Calu3 (cell line): ENCODE results near the gene DHX57. TPM values are rescaled to one million over a fixed set of nuclear protein-coding genes. Genes with fewer than 3 reads are reported as not detected.

ENCODE experiments used
- BruUV-seq: library from RNA; stranded (reverse); fragments of 400-500 nt; replicated peaks from 2 replicates; lab custom pipeline; 2021; lab: Mats Ljungman, UMichigan
- CTCF ChIA-PET: fragments of 300-600 bp; sonication (Branson Sonifier 250); formaldehyde crosslinking; loops from one replicate; lab custom pipeline; 2022; ENCODE audit warnings: antibody characterized with exemption; lab: Charles Lee
- DNase-seq: peaks from one replicate; pipeline ENCODE4 v3.0.0; 2022
- H3K27ac Mint-ChIP-seq: one replicate; pipeline ENCODE4 v1.8.0; 2022; ENCODE audit warnings: mixed read lengths; ENCODE audit not compliant: unreplicated experiment
- H3K27me3 Mint-ChIP-seq: one replicate; pipeline ENCODE4 v1.8.0; 2022; ENCODE audit warnings: mixed read lengths; ENCODE audit not compliant: unreplicated experiment
- H3K36me3 Mint-ChIP-seq: one replicate; pipeline ENCODE4 v1.8.0; 2022; ENCODE audit warnings: mild to moderate bottlenecking, moderate library complexity, mixed read lengths; ENCODE audit not compliant: insufficient read depth, unreplicated experiment
- H3K4me1 Mint-ChIP-seq: one replicate; pipeline ENCODE4 v1.8.0; 2022; ENCODE audit warnings: mild to moderate bottlenecking, low read depth, mixed read lengths; ENCODE audit not compliant: unreplicated experiment
- H3K4me3 Mint-ChIP-seq: one replicate; pipeline ENCODE4 v1.8.0; 2022; ENCODE audit warnings: mild to moderate bottlenecking, low read depth, moderate library complexity, mixed read lengths; ENCODE audit not compliant: unreplicated experiment
- H3K9me3 Mint-ChIP-seq: one replicate; pipeline ENCODE4 v1.8.0; 2022; ENCODE audit warnings: low read depth, mixed read lengths; ENCODE audit not compliant: unreplicated experiment
- CTCF ChIP-seq: fragments of 200-600 bp; IDR thresholded peaks from one replicate; pipeline ENCODE4 v1.8.0; 2022; ENCODE audit warnings: antibody characterized with exemption; ENCODE audit not compliant: unreplicated experiment
- intact Hi-C: fragments of 100-400 bp; cut with micrococcal nuclease; formaldehyde crosslinking; loops from one replicate; pipeline ENCODE4 v1.10.0; 2022; ENCODE audit not compliant: unreplicated experiment
- total RNA-seq: library from RNA; stranded (reverse); gene quantifications from 2 replicates; pipeline ENCODE4 v1.2.3, GENCODE V29; 2022

Gene DHX57
- total RNA-seq, 1 experiment from 2014 or later, result 20.3 TPM

- Mint-ChIP-seq H3K27me3 (peaks cover 12% of the 10 kb centered on the region), H3K36me3 (peaks cover 27% of the 10 kb centered on the region), H3K4me1 (peaks cover 17% of the 10 kb centered on the region), H3K4me3 (no peak overlapping the region), H3K27ac (no peak overlapping the region), H3K9me3 (no peaks in the 10 kb centered on the region)
- intact Hi-C loops, result no loop called here
- no TSS peak for BruUV-seq
- no peak for TF ChIP-seq CTCF
- DNase-seq, result no peak
- CTCF ChIA-PET, result interaction anchor here (0.7 kb wide), 1 partner anchor 19 kb away, joined by 4 read pairs; no protein-coding TSS in a partner anchor
Observed at GRCh38 chr2:38754506-38754905, 121.2 kb downstream of the DHX57 start.

- Mint-ChIP-seq H3K27ac (no peak overlapping the region), H3K9me3 (no peaks in the 10 kb centered on the region), H3K4me1 (peaks cover 18% of the 10 kb centered on the region), H3K27me3 (peaks cover 12% of the 10 kb centered on the region), H3K36me3 (peaks cover 31% of the 10 kb centered on the region), H3K4me3 (no peak overlapping the region)
- no peak for DNase-seq
- BruUV-seq, result no TSS peak
- intact Hi-C loops, result no loop called here
- no peak for TF ChIP-seq CTCF
- CTCF ChIA-PET, result no interaction called here
Observed at GRCh38 chr2:38754049-38754448, 121.7 kb downstream of the DHX57 start.

- TF ChIP-seq CTCF, result no peak
- Mint-ChIP-seq H3K4me1 (peaks cover 41% of the 10 kb centered on the region), H3K9me3 (no peaks in the 10 kb centered on the region), H3K4me3 (peak overlapping the region; percentile 93), H3K27ac (peak overlapping the region; percentile 100), H3K36me3 (peaks cover 54% of the 10 kb centered on the region), H3K27me3 (peaks cover 12% of the 10 kb centered on the region)
- intact Hi-C loops, result loop anchor here (2.0 kb wide), 1 partner anchor 27 kb away; the partner anchor contains the start of gene GEMIN6
- BruUV-seq, result no TSS peak
- CTCF ChIA-PET, result interaction anchor here (0.9 to 1.2 kb wide), 3 partner anchors 11 to 196 kb away, joined by 3 read pairs; partner anchors contain the start of gene GALM
- DNase-seq, result no peak
Observed at GRCh38 chr2:38751596-38752410, 123.9 kb downstream of the DHX57 start.

GRCh38 chr2:38750891-38751595, 124.7 kb downstream of the DHX57 start, which contains the start of gene SRSF7:
Gene SRSF7, minus strand, starts transcription at chr2:38751361. Its CDS starts 105 bp downstream, at chr2:38751256.
- Mint-ChIP-seq H3K4me1 (peaks cover 48% of the 10 kb centered on the region), H3K27ac (peak within 1 kb of the TSS; percentile 100), H3K9me3 (no peaks in the 10 kb centered on the region), H3K36me3 (peaks cover 61% of the 10 kb centered on the region), H3K4me3 (peak within 1 kb of the TSS; percentile 93), H3K27me3 (peaks cover 12% of the 10 kb centered on the region)
- no peak for TF ChIP-seq CTCF
- no TSS peak for BruUV-seq
- CTCF ChIA-PET, result interaction anchor here (0.6 to 1.2 kb wide), 4 partner anchors 10 to 196 kb away, joined by 3 to 7 read pairs (median 3); partner anchors contain the start of gene GALM
- intact Hi-C loops, result loop anchor here (2.0 kb wide), 1 partner anchor 28 kb away; the partner anchor contains the start of gene GEMIN6
- peak; percentile 95 for DNase-seq
